DOHH2 (cell line): ENCODE measurements around the gene CBX7.

ENCODE experiments used
- CTCF ChIP-seq: fragments of 200-600 bp; sonication (generic); IDR thresholded peaks from one replicate; pipeline ENCODE4 v1.5.1; 2014; ENCODE audit warnings: antibody characterized with exemption, mild to moderate bottlenecking, low read depth, low read length; ENCODE audit not compliant: poor library complexity, severe bottlenecking
- EZH2phosphoT487 ChIP-seq: fragments of 200-600 bp; sonication (generic); IDR thresholded peaks from 2 replicates; pipeline ENCODE4 v1.6.1; 2017; ENCODE audit warnings: borderline replicate concordance, mild to moderate bottlenecking, antibody characterized with exemption, low read length, moderate library complexity, mixed read lengths

- no peak for TF ChIP-seq CTCF
- no peak for TF ChIP-seq EZH2phosphoT487
Measured at GRCh38 chr22:39129746-39130145, 22.7 kb downstream of the CBX7 start.
